H1 (cell line): ENCODE measurements around the gene SMIM9. TPM values are rescaled to one million over a fixed set of nuclear protein-coding genes. Genes with fewer than 3 reads are reported as not detected.

Experiments
- SP4 ChIP-seq: IDR thresholded peaks from 2 replicates; pipeline ENCODE4 v1.6.1; 2012; ENCODE audit warnings: low read length, inconsistent platforms
- polyA plus RNA-seq, 7 experiments: library from polyadenylated mRNA; depleted of rRNA in 3 of 7; stranded (reverse) in 5 of 7; unstranded in 2 of 7; fragments of >200 nt in 5 of 7; fragments of 200-250 nt in 2 of 7; gene quantifications; 1 replicate in 5 of 7; 2 replicates in 1 of 7; 4 replicates in 1 of 7; pipeline versions ENCODE4 v1.2.1 to v1.2.3, GENCODE V29; 2011 to 2013; ENCODE audit warnings: missing spikeins in 2 of 7, mixed read lengths in 2 of 7
- total RNA-seq: library from RNA; stranded (reverse); fragmentation: NEBNext Ultra II Directional; extraction: Animal tissue kit (Norgen Biotek cat#: 25700); gene quantifications from 2 replicates; pipeline ENCODE4 v1.2.1, GENCODE V29; 2021
- TF ChIP-seq, protein P1 (sequence below): IDR thresholded peaks from 2 replicates; pipeline ENCODE4 v1.6.1; 2012; ENCODE audit warnings: inconsistent platforms

SMIM9 gene
- total and polyA plus RNA-seq, 2 of the 8 experiments (the other 6 are each of a cell fraction or from before 2014, with no cell fraction given): not detected

DNA sequence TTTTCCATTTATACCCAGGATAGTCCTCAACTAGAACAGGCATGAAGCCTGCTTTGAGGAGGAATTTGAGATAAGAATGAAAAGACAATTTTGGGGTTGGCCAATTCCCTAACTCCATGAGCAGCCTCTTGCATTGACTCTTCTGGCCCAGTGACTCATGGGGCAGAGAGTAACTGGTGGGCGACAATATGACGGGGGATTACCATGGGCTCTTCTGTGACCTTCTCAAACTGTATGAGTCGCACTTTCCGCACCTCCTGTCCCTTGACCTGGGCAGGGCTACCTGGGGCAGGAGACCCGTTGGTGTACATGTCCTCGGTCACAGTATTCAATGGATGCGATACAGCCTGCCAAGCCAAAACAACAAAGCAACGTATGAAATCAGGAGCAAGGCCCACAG lies 42.5 kb downstream of the SMIM9 start (continued):
- TF ChIP-seq, protein P1, sequence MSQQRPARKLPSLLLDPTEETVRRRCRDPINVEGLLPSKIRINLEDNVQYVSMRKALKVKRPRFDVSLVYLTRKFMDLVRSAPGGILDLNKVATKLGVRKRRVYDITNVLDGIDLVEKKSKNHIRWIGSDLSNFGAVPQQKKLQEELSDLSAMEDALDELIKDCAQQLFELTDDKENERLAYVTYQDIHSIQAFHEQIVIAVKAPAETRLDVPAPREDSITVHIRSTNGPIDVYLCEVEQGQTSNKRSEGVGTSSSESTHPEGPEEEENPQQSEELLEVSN: no peak
- TF ChIP-seq SP4: no peak
- TF ChIP-seq, all 59 proteins: peak for 0
